Neural progenitor cell (in vitro differentiated cells): Measurements from ENCODE around the gene RBMS1. TPM values are rescaled to one million over a fixed set of nuclear protein-coding genes. Genes with fewer than 3 reads are reported as not detected.

Experiments used
- DNase-seq: peaks from one replicate; pipeline ENCODE4 v3.0.0-alpha.2; 2016; ENCODE audit warnings: low spot score
- H2AFZ ChIP-seq: fragments of 200-600 bp; sonication (generic); replicated peaks from 2 replicates; pipeline ENCODE4 v1.6.1; 2016; ENCODE audit warnings: antibody characterized with exemption
- H3F3A ChIP-seq: fragments of 200-600 bp; sonication (generic); 2 replicates; pipeline ENCODE4 v1.6.1; 2016; ENCODE audit warnings: antibody characterized with exemption, low read depth
- H3K27ac ChIP-seq: fragments of 200-600 bp; sonication (generic); 2 replicates; pipeline ENCODE4 v1.5.1; 2016; ENCODE audit warnings: mild to moderate bottlenecking
- H3K27me3 ChIP-seq: fragments of 200-600 bp; sonication (generic); 2 replicates; pipeline ENCODE4 v1.6.1; 2016; ENCODE audit warnings: mild to moderate bottlenecking, moderate library complexity
- H3K36me3 ChIP-seq: fragments of 200-600 bp; sonication (generic); 2 replicates; pipeline ENCODE4 v1.5.1; 2016
- H3K4me1 ChIP-seq: fragments of 200-600 bp; sonication (generic); 2 replicates; pipeline ENCODE4 v1.6.1; 2016; ENCODE audit warnings: mixed run types
- H3K4me2 ChIP-seq: fragments of 200-600 bp; sonication (generic); 2 replicates; pipeline ENCODE4 v1.6.1; 2016
- H3K4me3 ChIP-seq: fragments of 200-600 bp; sonication (generic); 2 replicates; pipeline ENCODE4 v1.5.1; 2016
- H3K79me2 ChIP-seq: fragments of 200-600 bp; sonication (generic); 2 replicates; pipeline ENCODE4 v1.6.1; 2016; ENCODE audit warnings: low read depth
- H3K9ac ChIP-seq: fragments of 200-600 bp; sonication (generic); 2 replicates; pipeline ENCODE4 v1.6.1; 2016
- H3K9me3 ChIP-seq: fragments of 200-600 bp; sonication (generic); 2 replicates; pipeline ENCODE4 v1.5.1; 2016; ENCODE audit warnings: low read depth
- H4K20me1 ChIP-seq: fragments of 200-600 bp; sonication (generic); 2 replicates; pipeline ENCODE4 v1.6.1; 2016; ENCODE audit warnings: low read depth
- H3K27ac Mint-ChIP-seq: 3 replicates; pipeline ENCODE4 v1.8.0; 2021; ENCODE audit warnings: mixed read lengths
- H3K27me3 Mint-ChIP-seq: 2 replicates; pipeline ENCODE4 v1.8.0; 2022; ENCODE audit warnings: low read depth, mild to moderate bottlenecking, inconsistent platforms, moderate library complexity, mixed read lengths; ENCODE audit not compliant: insufficient read depth
- H3K36me3 Mint-ChIP-seq: 3 replicates; pipeline ENCODE4 v1.8.0; 2021; ENCODE audit warnings: mixed read lengths
- H3K4me1 Mint-ChIP-seq: 3 replicates; pipeline ENCODE4 v1.8.0; 2021; ENCODE audit warnings: mixed read lengths
- H3K4me3 Mint-ChIP-seq: 3 replicates; pipeline ENCODE4 v1.8.0; 2021; ENCODE audit warnings: mild to moderate bottlenecking, moderate library complexity, mixed read lengths
- H3K9me3 Mint-ChIP-seq: 3 replicates; pipeline ENCODE4 v1.8.0; 2020; ENCODE audit warnings: mixed read lengths
- CTCF ChIP-seq: fragments of 200-600 bp; sonication (generic); IDR thresholded peaks from 2 replicates; pipeline ENCODE4 v1.5.1; 2017; ENCODE audit warnings: antibody characterized with exemption, mild to moderate bottlenecking
- EZH2 ChIP-seq: fragments of 200-600 bp; sonication (generic); IDR thresholded peaks from 2 replicates; pipeline ENCODE4 v1.6.1; 2017; ENCODE audit warnings: antibody characterized with exemption, mild to moderate bottlenecking, moderate library complexity
- EZH2phosphoT487 ChIP-seq: fragments of 200-600 bp; sonication (generic); IDR thresholded peaks from 2 replicates; pipeline ENCODE4 v1.6.1; 2017; ENCODE audit warnings: antibody characterized with exemption
- total RNA-seq: library from RNA; depleted of rRNA; stranded (reverse); fragments of >200 nt; gene quantifications from 2 replicates; pipeline ENCODE4 v1.2.3, GENCODE V29; 2015; ENCODE audit warnings: low replicate concordance

The RBMS1 gene
- total RNA-seq, 1 donor from 2014 or later: 101 TPM

- TF ChIP-seq EZH2phosphoT487: no peak
- no peak for TF ChIP-seq CTCF
- no peak for TF ChIP-seq EZH2
- peaks cover 51% of the 10 kb centered on the region for H3K4me1 Mint-ChIP-seq
- no peaks in the 10 kb centered on the region for H3K27me3 ChIP-seq
- H3K9me3 Mint-ChIP-seq: peaks cover 4% of the 10 kb centered on the region
- H3K79me2 ChIP-seq: no peaks in the 10 kb centered on the region
- no peaks in the 10 kb centered on the region for H3K36me3 ChIP-seq
- H3K36me3 Mint-ChIP-seq: no peaks in the 10 kb centered on the region
- DNase-seq: no peak
- no peaks in the 10 kb centered on the region for H3K9me3 ChIP-seq
- H3K4me1 ChIP-seq: no peaks in the 10 kb centered on the region
- no peak overlapping the region for H3K27ac ChIP-seq
- H3K4me3 ChIP-seq: no peak overlapping the region
- no peak overlapping the region for H2AFZ ChIP-seq
- peaks cover 6% of the 10 kb centered on the region for H3K27me3 Mint-ChIP-seq
- H3K9ac ChIP-seq: no peak overlapping the region
- H3K27ac Mint-ChIP-seq: no peak overlapping the region
- no peak overlapping the region for H3K4me3 Mint-ChIP-seq
- no peaks in the 10 kb centered on the region for H4K20me1 ChIP-seq
- H3K4me2 ChIP-seq: no peak overlapping the region
- H3F3A ChIP-seq: no peaks in the 10 kb centered on the region
Measured at GRCh38 chr2:160247296-160248035, 246.1 kb downstream of the RBMS1 start.

- H3K9me3 ChIP-seq: no peaks in the 10 kb centered on the region
- peaks cover 6% of the 10 kb centered on the region for H3K27me3 Mint-ChIP-seq
- H3K4me3 ChIP-seq: no peak overlapping the region
- DNase-seq: no peak
- no peak overlapping the region for H3K4me3 Mint-ChIP-seq
- H3K9ac ChIP-seq: no peak overlapping the region
- H3K9me3 Mint-ChIP-seq: peaks cover 4% of the 10 kb centered on the region
- no peaks in the 10 kb centered on the region for H4K20me1 ChIP-seq
- H2AFZ ChIP-seq: no peak overlapping the region
- H3K4me1 Mint-ChIP-seq: peaks cover 51% of the 10 kb centered on the region
- H3K27ac Mint-ChIP-seq: no peak overlapping the region
- H3K79me2 ChIP-seq: no peaks in the 10 kb centered on the region
- TF ChIP-seq CTCF (no peak), EZH2phosphoT487 (no peak), EZH2 (no peak)
- no peaks in the 10 kb centered on the region for H3F3A ChIP-seq
- H3K36me3 Mint-ChIP-seq: no peaks in the 10 kb centered on the region
- no peaks in the 10 kb centered on the region for H3K4me1 ChIP-seq
- no peaks in the 10 kb centered on the region for H3K36me3 ChIP-seq
- H3K27ac ChIP-seq: no peak overlapping the region
- no peaks in the 10 kb centered on the region for H3K27me3 ChIP-seq
- H3K4me2 ChIP-seq: no peak overlapping the region
Measured at GRCh38 chr2:160246356-160246755, 247.3 kb downstream of the RBMS1 start.

GRCh38 chr2:160245614-160246155 is 247.9 kb downstream of the RBMS1 start:
- Mint-ChIP-seq H3K27ac (no peak overlapping the region), H3K4me1 (peaks cover 51% of the 10 kb centered on the region)
- TF ChIP-seq CTCF (no peak), EZH2 (no peak), EZH2phosphoT487 (no peak)

More at GRCh38 chr2:160245614-160246155, 247.9 kb downstream of the RBMS1 start:
- Histone ChIP-seq H3K9ac (no peak overlapping the region), H3K36me3 (no peaks in the 10 kb centered on the region), H3K9me3 (no peaks in the 10 kb centered on the region), H3K27ac (no peak overlapping the region), H3K27me3 (no peaks in the 10 kb centered on the region), H3K4me1 (no peaks in the 10 kb centered on the region), H3K4me2 (no peak overlapping the region), H4K20me1 (no peaks in the 10 kb centered on the region), H3K79me2 (no peaks in the 10 kb centered on the region), H3K4me3 (no peak overlapping the region), H2AFZ (no peak overlapping the region), H3F3A (no peaks in the 10 kb centered on the region)
- H3K36me3 Mint-ChIP-seq: no peaks in the 10 kb centered on the region
- H3K27me3 Mint-ChIP-seq: peaks cover 6% of the 10 kb centered on the region
- H3K9me3 Mint-ChIP-seq: peaks cover 4% of the 10 kb centered on the region
- H3K4me3 Mint-ChIP-seq: no peak overlapping the region
- DNase-seq: no peak
